DND-41 (cell line): ENCODE results near the gene DUSP2.

Source experiments
- ATAC-seq: fragments of 200-7000 bp; cut with Tn5 transposase; 3 replicates; pipeline ENCODE4 v1.9.1; 2021; ENCODE audit warnings: low read depth; ENCODE audit not compliant: insufficient read depth
- DNase-seq: peaks from one replicate; pipeline ENCODE4 v3.0.0-alpha.2; 2020
- H2AFZ ChIP-seq: 2 replicates; pipeline ENCODE4 v1.6.0; 2012; ENCODE audit warnings: low read depth, low read length
- H3K27ac ChIP-seq: 2 replicates; pipeline ENCODE4 v1.5.1; 2012; ENCODE audit warnings: low read length, inconsistent platforms
- H3K27me3 ChIP-seq: fragments of 200-600 bp; sonication (generic); 2 replicates; pipeline ENCODE4 v1.6.0; 2012; ENCODE audit warnings: low read length, mild to moderate bottlenecking, inconsistent platforms; ENCODE audit not compliant: insufficient read depth, poor library complexity
- H3K36me3 ChIP-seq: 2 replicates; pipeline ENCODE4 v1.5.1; 2012; ENCODE audit warnings: low read length, inconsistent platforms; ENCODE audit not compliant: insufficient read depth
- H3K4me1 ChIP-seq: 2 replicates; pipeline ENCODE4 v1.5.1; 2012; ENCODE audit warnings: mild to moderate bottlenecking, low read length; ENCODE audit not compliant: insufficient read depth
- H3K4me2 ChIP-seq: 2 replicates; pipeline ENCODE4 v1.6.0; 2012; ENCODE audit warnings: mild to moderate bottlenecking, moderate library complexity, low read length, inconsistent platforms; ENCODE audit not compliant: insufficient read depth
- H3K4me3 ChIP-seq, 2 experiments: fragments of 200-600 bp in 1 of 2; shearing (Covaris generic) in 1 of 2; 2 replicates each; pipeline ENCODE4 v1.5.1; 2012 to 2016; ENCODE audit warnings: inconsistent platforms in 2 of 2, low read length in 2 of 2, mild to moderate bottlenecking in 2 of 2, low read depth in 1 of 2, moderate library complexity in 1 of 2
- H3K79me2 ChIP-seq: 2 replicates; pipeline ENCODE4 v1.6.0; 2012; ENCODE audit warnings: low read length, inconsistent platforms; ENCODE audit not compliant: insufficient read depth
- H3K9ac ChIP-seq: 2 replicates; pipeline ENCODE4 v1.6.0; 2012; ENCODE audit warnings: low read depth, mild to moderate bottlenecking, inconsistent platforms, low read length, moderate library complexity
- H3K9me3 ChIP-seq: 2 replicates; pipeline ENCODE4 v1.5.1; 2012; ENCODE audit warnings: low read length, moderate library complexity, mild to moderate bottlenecking, inconsistent platforms; ENCODE audit not compliant: insufficient read depth, severe bottlenecking
- H4K20me1 ChIP-seq: 2 replicates; pipeline ENCODE4 v1.6.0; 2012; ENCODE audit warnings: low read length; ENCODE audit not compliant: insufficient read depth
- EZH2 ChIP-seq: IDR thresholded peaks from 3 replicates; pipeline ENCODE4 v1.6.1; 2012; ENCODE audit warnings: borderline replicate concordance, low read depth, mild to moderate bottlenecking, moderate library complexity, low read length, inconsistent platforms; ENCODE audit not compliant: severe bottlenecking
- TF ChIP-seq, protein P1 (sequence below): IDR thresholded peaks from 2 replicates; pipeline ENCODE4 v1.5.1; 2012; ENCODE audit warnings: borderline replicate concordance, low read length, moderate library complexity, mild to moderate bottlenecking; ENCODE audit not compliant: poor library complexity, severe bottlenecking; ENCODE audit errors: extremely low read depth

The DUSP2 gene

DNA sequence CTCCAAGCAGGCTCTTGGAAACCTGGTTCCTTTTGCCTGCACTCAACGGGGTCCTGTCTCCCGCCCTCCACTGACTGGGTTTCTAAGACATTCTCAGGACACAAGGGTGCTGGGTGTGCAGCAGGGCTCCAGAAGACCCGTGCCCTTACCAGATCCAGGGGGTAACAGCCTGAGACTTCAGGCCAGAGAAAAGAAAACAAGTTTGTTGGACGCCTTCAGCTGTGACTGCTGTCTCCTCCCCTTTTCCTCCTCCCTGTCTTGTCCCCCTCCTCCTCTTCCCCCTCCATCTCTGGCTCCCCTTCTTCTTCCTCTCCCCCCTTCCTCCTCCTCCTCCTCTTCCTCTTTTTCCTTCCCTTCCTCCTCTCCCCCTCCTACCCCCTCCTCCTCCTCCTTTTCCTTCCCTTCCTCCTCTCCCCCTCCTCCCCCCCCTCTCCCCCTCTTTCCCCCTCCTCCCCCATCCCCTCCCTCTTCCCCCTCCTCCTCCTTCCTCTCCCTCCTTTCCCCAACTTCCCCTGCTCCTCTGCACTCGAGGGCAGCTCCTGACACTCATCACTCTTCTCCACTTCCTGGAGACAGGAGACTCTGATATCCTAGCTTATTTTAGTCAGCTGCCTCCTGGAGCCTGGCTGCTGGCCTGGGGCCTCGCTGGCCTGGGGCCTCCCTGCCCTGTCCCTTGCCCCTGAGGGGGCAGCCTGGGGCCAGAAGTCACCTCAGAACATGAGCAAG lies 41.3 kb downstream of the DUSP2 start:
- DNase-seq (no peak), ATAC-seq (no peak)
- no peaks in the 10 kb centered on the region for H3K79me2 ChIP-seq
- H4K20me1 ChIP-seq: no peaks in the 10 kb centered on the region
- no peak overlapping the region for H2AFZ ChIP-seq
- peaks cover 4% of the 10 kb centered on the region for H3K9me3 ChIP-seq
- peaks cover 19% of the 10 kb centered on the region for H3K4me1 ChIP-seq
- no peak overlapping the region for H3K4me2 ChIP-seq
- no peaks in the 10 kb centered on the region for H3K36me3 ChIP-seq
- no peak overlapping the region for H3K4me3 ChIP-seq
- H3K9ac ChIP-seq: no peak overlapping the region
- TF ChIP-seq EZH2: no peak
- TF ChIP-seq, protein P1, sequence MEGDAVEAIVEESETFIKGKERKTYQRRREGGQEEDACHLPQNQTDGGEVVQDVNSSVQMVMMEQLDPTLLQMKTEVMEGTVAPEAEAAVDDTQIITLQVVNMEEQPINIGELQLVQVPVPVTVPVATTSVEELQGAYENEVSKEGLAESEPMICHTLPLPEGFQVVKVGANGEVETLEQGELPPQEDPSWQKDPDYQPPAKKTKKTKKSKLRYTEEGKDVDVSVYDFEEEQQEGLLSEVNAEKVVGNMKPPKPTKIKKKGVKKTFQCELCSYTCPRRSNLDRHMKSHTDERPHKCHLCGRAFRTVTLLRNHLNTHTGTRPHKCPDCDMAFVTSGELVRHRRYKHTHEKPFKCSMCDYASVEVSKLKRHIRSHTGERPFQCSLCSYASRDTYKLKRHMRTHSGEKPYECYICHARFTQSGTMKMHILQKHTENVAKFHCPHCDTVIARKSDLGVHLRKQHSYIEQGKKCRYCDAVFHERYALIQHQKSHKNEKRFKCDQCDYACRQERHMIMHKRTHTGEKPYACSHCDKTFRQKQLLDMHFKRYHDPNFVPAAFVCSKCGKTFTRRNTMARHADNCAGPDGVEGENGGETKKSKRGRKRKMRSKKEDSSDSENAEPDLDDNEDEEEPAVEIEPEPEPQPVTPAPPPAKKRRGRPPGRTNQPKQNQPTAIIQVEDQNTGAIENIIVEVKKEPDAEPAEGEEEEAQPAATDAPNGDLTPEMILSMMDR: no peak
- no peaks in the 10 kb centered on the region for H3K27me3 ChIP-seq
- no peak overlapping the region for H3K27ac ChIP-seq

GRCh38 chr2:96103187-96103601 lies 42.0 kb downstream of the DUSP2 start:
- no peaks in the 10 kb centered on the region for H4K20me1 ChIP-seq
- H3K9me3 ChIP-seq: peaks cover 4% of the 10 kb centered on the region
- H3K36me3 ChIP-seq: no peaks in the 10 kb centered on the region
- DNase-seq (no peak), ATAC-seq (no peak)
- H3K9ac ChIP-seq: no peak overlapping the region
- peaks cover 19% of the 10 kb centered on the region for H3K4me1 ChIP-seq
- no peak for TF ChIP-seq EZH2
- TF ChIP-seq, protein P1: no peak
- no peak overlapping the region for H3K4me2 ChIP-seq
- H3K27me3 ChIP-seq: no peaks in the 10 kb centered on the region
- H3K4me3 ChIP-seq: no peak overlapping the region
- H3K27ac ChIP-seq: no peak overlapping the region
- no peak overlapping the region for H2AFZ ChIP-seq
- H3K79me2 ChIP-seq: no peaks in the 10 kb centered on the region

GRCh38 chr2:96102596-96103186 lies 42.5 kb downstream of the DUSP2 start:
- no peaks in the 10 kb centered on the region for H3K36me3 ChIP-seq
- H4K20me1 ChIP-seq: no peaks in the 10 kb centered on the region
- H3K9ac ChIP-seq: no peak overlapping the region
- no peaks in the 10 kb centered on the region for H3K27me3 ChIP-seq
- H3K9me3 ChIP-seq: peaks cover 4% of the 10 kb centered on the region
- H3K4me2 ChIP-seq: no peak overlapping the region
- no peak overlapping the region for H3K27ac ChIP-seq
- TF ChIP-seq EZH2: no peak
- TF ChIP-seq, protein P1: no peak
- no peak for ATAC-seq
- no peak for DNase-seq
- no peak overlapping the region for H2AFZ ChIP-seq
- no peak overlapping the region for H3K4me3 ChIP-seq
- peaks cover 19% of the 10 kb centered on the region for H3K4me1 ChIP-seq
- no peaks in the 10 kb centered on the region for H3K79me2 ChIP-seq
